NCI-H2029 (cell line): ENCODE results near the gene CEP131.
"Not testable (repeated sequence)": the region's sequence is repeated elsewhere in the genome, so short reads cannot be mapped to it uniquely, and the experiment has no call there.

ENCODE experiments used
- DNase-seq: peaks from one replicate; lab custom pipeline; 2025; lab: John Stamatoyannopoulos, UW

The CEP131 gene

GRCh38 chr17:81238815-81239713, 16.3 kb upstream of the CEP131 start, which contains the start of the genes NDUFAF8 and TEPSIN:
NDUFAF8 (plus strand) TSS chr17:81239318; CDS start chr17:81239364, 46 bp downstream.
TEPSIN (minus strand) TSS chr17:81239055; CDS start chr17:81239033, 22 bp downstream.
- DNase-seq = peak; percentile 96

GRCh38 chr17:81238490-81238814, 15.7 kb upstream of the CEP131 start:
- DNase-seq = no peak

GRCh38 chr17:81237591-81238489, 15.1 kb upstream of the CEP131 start:
- no peak for DNase-seq

- no peak for DNase-seq
These were observed 14.0 kb upstream of the CEP131 start for GRCh38 chr17:81236784-81237183.

- DNase-seq = no peak
These were observed 13.3 kb upstream of the CEP131 start for GRCh38 chr17:81235822-81236740.

GRCh38 chr17:81234940-81235821, 12.4 kb upstream of the CEP131 start:
- DNase-seq = no peak

GRCh38 chr17:81234506-81234855, 11.7 kb upstream of the CEP131 start:
- no peak for DNase-seq

- no peak for DNase-seq
These were observed 11.2 kb upstream of the CEP131 start for GRCh38 chr17:81233811-81234505.

- no peak for DNase-seq
These were observed 10.6 kb upstream of the CEP131 start for GRCh38 chr17:81233316-81233715.

GRCh38 chr17:81232616-81233241, 10.0 kb upstream of the CEP131 start:
- DNase-seq = no peak

- DNase-seq = no peak
These were observed 9.2 kb upstream of the CEP131 start for GRCh38 chr17:81231766-81232581.

GRCh38 chr17:81231121-81231645, 8.4 kb upstream of the CEP131 start:
- DNase-seq = no peak

GRCh38 chr17:81230043-81230820, 7.5 kb upstream of the CEP131 start:
- DNase-seq = no peak

- DNase-seq = no peak
These were observed 6.8 kb upstream of the CEP131 start for GRCh38 chr17:81229666-81229920.

GRCh38 chr17:81228834-81229665, 6.3 kb upstream of the CEP131 start:
- no peak for DNase-seq

GRCh38 chr17:81228420-81228819, 5.7 kb upstream of the CEP131 start:
- no peak for DNase-seq

GRCh38 chr17:81227630-81228029, 4.9 kb upstream of the CEP131 start:
- not testable (repeated sequence) for DNase-seq
